Neural progenitor cell (in vitro differentiated cells): ENCODE measurements around the gene ZNF592. TPM values are rescaled to one million over a fixed set of nuclear protein-coding genes. Genes with fewer than 3 reads are reported as not detected.

ENCODE experiments used
- DNase-seq: peaks from one replicate; pipeline ENCODE4 v3.0.0-alpha.2; 2016; ENCODE audit warnings: low spot score
- H2AFZ ChIP-seq: fragments of 200-600 bp; sonication (generic); replicated peaks from 2 replicates; pipeline ENCODE4 v1.6.1; 2016; ENCODE audit warnings: antibody characterized with exemption
- H3F3A ChIP-seq: fragments of 200-600 bp; sonication (generic); 2 replicates; pipeline ENCODE4 v1.6.1; 2016; ENCODE audit warnings: antibody characterized with exemption, low read depth
- H3K27ac ChIP-seq: fragments of 200-600 bp; sonication (generic); 2 replicates; pipeline ENCODE4 v1.5.1; 2016; ENCODE audit warnings: mild to moderate bottlenecking
- H3K27me3 ChIP-seq: fragments of 200-600 bp; sonication (generic); 2 replicates; pipeline ENCODE4 v1.6.1; 2016; ENCODE audit warnings: mild to moderate bottlenecking, moderate library complexity
- H3K36me3 ChIP-seq: fragments of 200-600 bp; sonication (generic); 2 replicates; pipeline ENCODE4 v1.5.1; 2016
- H3K4me1 ChIP-seq: fragments of 200-600 bp; sonication (generic); 2 replicates; pipeline ENCODE4 v1.6.1; 2016; ENCODE audit warnings: mixed run types
- H3K4me2 ChIP-seq: fragments of 200-600 bp; sonication (generic); 2 replicates; pipeline ENCODE4 v1.6.1; 2016
- H3K4me3 ChIP-seq: fragments of 200-600 bp; sonication (generic); 2 replicates; pipeline ENCODE4 v1.5.1; 2016
- H3K79me2 ChIP-seq: fragments of 200-600 bp; sonication (generic); 2 replicates; pipeline ENCODE4 v1.6.1; 2016; ENCODE audit warnings: low read depth
- H3K9ac ChIP-seq: fragments of 200-600 bp; sonication (generic); 2 replicates; pipeline ENCODE4 v1.6.1; 2016
- H3K9me3 ChIP-seq: fragments of 200-600 bp; sonication (generic); 2 replicates; pipeline ENCODE4 v1.5.1; 2016; ENCODE audit warnings: low read depth
- H4K20me1 ChIP-seq: fragments of 200-600 bp; sonication (generic); 2 replicates; pipeline ENCODE4 v1.6.1; 2016; ENCODE audit warnings: low read depth
- H3K27ac Mint-ChIP-seq: 3 replicates; pipeline ENCODE4 v1.8.0; 2021; ENCODE audit warnings: mixed read lengths
- H3K27me3 Mint-ChIP-seq: 2 replicates; pipeline ENCODE4 v1.8.0; 2022; ENCODE audit warnings: low read depth, mild to moderate bottlenecking, inconsistent platforms, moderate library complexity, mixed read lengths; ENCODE audit not compliant: insufficient read depth
- H3K36me3 Mint-ChIP-seq: 3 replicates; pipeline ENCODE4 v1.8.0; 2021; ENCODE audit warnings: mixed read lengths
- H3K4me1 Mint-ChIP-seq: 3 replicates; pipeline ENCODE4 v1.8.0; 2021; ENCODE audit warnings: mixed read lengths
- H3K4me3 Mint-ChIP-seq: 3 replicates; pipeline ENCODE4 v1.8.0; 2021; ENCODE audit warnings: mild to moderate bottlenecking, moderate library complexity, mixed read lengths
- H3K9me3 Mint-ChIP-seq: 3 replicates; pipeline ENCODE4 v1.8.0; 2020; ENCODE audit warnings: mixed read lengths
- CTCF ChIP-seq: fragments of 200-600 bp; sonication (generic); IDR thresholded peaks from 2 replicates; pipeline ENCODE4 v1.5.1; 2017; ENCODE audit warnings: antibody characterized with exemption, mild to moderate bottlenecking
- EZH2 ChIP-seq: fragments of 200-600 bp; sonication (generic); IDR thresholded peaks from 2 replicates; pipeline ENCODE4 v1.6.1; 2017; ENCODE audit warnings: antibody characterized with exemption, mild to moderate bottlenecking, moderate library complexity
- EZH2phosphoT487 ChIP-seq: fragments of 200-600 bp; sonication (generic); IDR thresholded peaks from 2 replicates; pipeline ENCODE4 v1.6.1; 2017; ENCODE audit warnings: antibody characterized with exemption
- total RNA-seq: library from RNA; depleted of rRNA; stranded (reverse); fragments of >200 nt; gene quantifications from 2 replicates; pipeline ENCODE4 v1.2.3, GENCODE V29; 2015; ENCODE audit warnings: low replicate concordance

The ZNF592 gene
- total RNA-seq, 1 donor from 2014 or later: 5.8 TPM

- TF ChIP-seq EZH2phosphoT487 (no peak), CTCF (no peak)
- Histone ChIP-seq H3K79me2 (no peaks in the 10 kb centered on the region), H3K9me3 (no peaks in the 10 kb centered on the region), H3K4me2 (no peak overlapping the region), H3K27me3 (no peaks in the 10 kb centered on the region), H3K9ac (no peak overlapping the region), H4K20me1 (no peaks in the 10 kb centered on the region), H3K36me3 (no peaks in the 10 kb centered on the region), H3K4me3 (no peak overlapping the region), H2AFZ (no peak overlapping the region), H3F3A (no peaks in the 10 kb centered on the region), H3K27ac (no peak overlapping the region), H3K4me1 (peaks cover 9% of the 10 kb centered on the region)
- Mint-ChIP-seq H3K27me3 (peaks cover 3% of the 10 kb centered on the region), H3K27ac (no peak overlapping the region), H3K4me1 (peaks cover 3% of the 10 kb centered on the region), H3K36me3 (no peaks in the 10 kb centered on the region), H3K4me3 (no peak overlapping the region), H3K9me3 (no peaks in the 10 kb centered on the region)
- no peak for DNase-seq
Observed at GRCh38 chr15:84831028-84831427, 82.6 kb downstream of the ZNF592 start.

GRCh38 chr15:84831613-84832012 is 83.2 kb downstream of the ZNF592 start:
- TF ChIP-seq EZH2phosphoT487: no peak
- no peak for TF ChIP-seq CTCF
- TF ChIP-seq EZH2: no peak
- no peaks in the 10 kb centered on the region for H3K36me3 ChIP-seq
- peaks cover 3% of the 10 kb centered on the region for H3K27me3 Mint-ChIP-seq

GRCh38 chr15:84832448-84833040 is 84.2 kb downstream of the ZNF592 start:
- TF ChIP-seq EZH2: no peak
- TF ChIP-seq CTCF: no peak
- TF ChIP-seq EZH2phosphoT487: no peak
- Histone ChIP-seq H3F3A (no peaks in the 10 kb centered on the region), H3K36me3 (no peaks in the 10 kb centered on the region), H3K4me2 (no peak overlapping the region), H2AFZ (no peak overlapping the region), H3K4me3 (no peak overlapping the region), H3K27ac (no peak overlapping the region), H3K27me3 (no peaks in the 10 kb centered on the region), H3K79me2 (no peaks in the 10 kb centered on the region), H3K9ac (no peak overlapping the region), H3K4me1 (peaks cover 9% of the 10 kb centered on the region), H3K9me3 (no peaks in the 10 kb centered on the region), H4K20me1 (no peaks in the 10 kb centered on the region)
- Mint-ChIP-seq H3K4me1 (peaks cover 3% of the 10 kb centered on the region), H3K36me3 (no peaks in the 10 kb centered on the region), H3K27ac (no peak overlapping the region), H3K4me3 (no peak overlapping the region), H3K27me3 (peaks cover 3% of the 10 kb centered on the region), H3K9me3 (no peaks in the 10 kb centered on the region)
- no peak for DNase-seq

More at GRCh38 chr15:84831613-84832012, 83.2 kb downstream of the ZNF592 start:
- Mint-ChIP-seq H3K36me3 (no peaks in the 10 kb centered on the region), H3K9me3 (no peaks in the 10 kb centered on the region), H3K27ac (no peak overlapping the region), H3K4me3 (no peak overlapping the region), H3K4me1 (peaks cover 3% of the 10 kb centered on the region)
- Histone ChIP-seq H4K20me1 (no peaks in the 10 kb centered on the region), H3K79me2 (no peaks in the 10 kb centered on the region), H3K9me3 (no peaks in the 10 kb centered on the region), H2AFZ (no peak overlapping the region), H3K4me3 (no peak overlapping the region), H3K4me1 (peaks cover 9% of the 10 kb centered on the region), H3K9ac (no peak overlapping the region), H3K27ac (no peak overlapping the region), H3F3A (no peaks in the 10 kb centered on the region), H3K27me3 (no peaks in the 10 kb centered on the region), H3K4me2 (no peak overlapping the region)
- DNase-seq: no peak
